Measurements from ENCODE around the gene CREB3L2.

CREB3L2 gene

DNA sequence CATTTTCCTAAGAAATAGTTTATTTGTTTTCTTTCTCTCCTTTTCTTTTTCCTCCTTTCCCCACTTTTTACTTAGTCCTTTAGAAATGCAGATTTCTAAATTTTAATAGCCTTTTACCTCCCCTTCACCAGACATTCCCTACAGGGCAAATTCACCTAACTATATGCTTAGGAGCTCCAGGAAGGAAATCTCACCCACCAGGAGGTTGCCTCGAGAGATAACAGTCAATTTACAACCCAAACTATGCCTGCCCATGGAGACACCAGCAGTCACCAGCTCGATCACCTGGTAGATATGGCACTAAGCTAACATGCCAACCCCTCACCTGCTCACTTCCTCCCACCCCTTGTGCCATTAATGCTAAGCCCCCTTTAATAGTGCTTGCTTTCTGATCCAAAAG lies 25.2 kb upstream of the CREB3L2 start:
- H3K27ac ChIP-seq (replicated peaks): no peak overlapping the region

DNA sequence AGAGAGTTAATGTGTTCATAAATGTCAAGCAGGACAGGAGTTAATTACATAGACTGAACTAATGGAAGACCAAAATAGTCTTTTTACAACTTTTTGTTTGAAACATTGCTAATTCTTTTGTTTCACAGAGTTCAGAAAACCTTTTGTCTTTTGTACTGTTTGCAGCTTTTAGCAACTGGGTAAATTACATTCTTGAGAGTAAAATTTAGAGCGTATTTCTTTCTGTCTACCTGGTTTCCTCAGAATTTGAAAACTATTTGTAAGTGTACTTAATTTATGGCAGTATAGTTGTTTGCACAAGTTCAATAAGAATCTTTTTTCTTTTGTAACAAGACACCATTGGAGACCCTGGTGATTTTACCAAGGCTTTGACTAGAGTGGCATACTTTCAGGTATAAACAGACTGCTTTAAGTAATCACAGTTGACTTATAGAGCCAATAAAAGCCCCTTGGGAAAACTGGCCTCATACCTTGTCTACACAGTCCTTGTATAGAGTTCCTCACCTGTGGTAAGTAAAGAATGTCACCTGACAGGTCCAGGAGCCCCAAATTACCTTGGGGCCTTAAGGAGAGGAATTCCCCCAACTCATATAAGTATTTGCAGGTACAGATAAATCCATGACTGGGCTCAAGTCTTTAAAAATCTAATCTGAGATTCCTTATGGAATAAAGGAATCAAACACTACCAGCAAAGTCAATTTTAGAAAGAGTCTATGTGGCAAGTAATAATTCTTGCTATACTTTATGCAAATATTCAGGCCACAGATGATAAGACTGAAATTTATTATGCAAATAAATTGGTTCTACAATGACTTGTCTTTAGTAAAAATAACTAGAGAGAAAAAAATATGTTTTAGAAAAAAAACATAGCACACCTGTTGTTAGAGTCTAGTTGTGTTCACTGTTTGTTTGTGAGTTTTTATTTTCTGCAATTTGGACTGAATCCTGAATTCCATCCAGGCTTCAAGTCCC lies 23.6 kb upstream of the CREB3L2 start:
- no peak for DNase-seq (ENCODE audit: low read depth in 1 of 2, low spot score in 1 of 2)
- Histone ChIP-seq H3K27me3 (ENCODE audit: insufficient read depth, poor library complexity, severe bottlenecking) (no peaks in the 10 kb centered on the region), H3K4me3 (replicated peaks; ENCODE audit: insufficient read depth, low read length) (no peak overlapping the region), H3K27ac (replicated peaks) (no peak overlapping the region)
- TF ChIP-seq GABPA (IDR thresholded peaks at IDR 0.05; ENCODE audit: low read depth) (no peak), POLR2AphosphoS5 (IDR thresholded peaks at IDR 0.05; ENCODE audit: low read depth) (no peak), SPI1 (IDR thresholded peaks at IDR 0.05; ENCODE audit: borderline replicate concordance, low read depth) (no peak)
- TF ChIP-seq, protein P1, sequence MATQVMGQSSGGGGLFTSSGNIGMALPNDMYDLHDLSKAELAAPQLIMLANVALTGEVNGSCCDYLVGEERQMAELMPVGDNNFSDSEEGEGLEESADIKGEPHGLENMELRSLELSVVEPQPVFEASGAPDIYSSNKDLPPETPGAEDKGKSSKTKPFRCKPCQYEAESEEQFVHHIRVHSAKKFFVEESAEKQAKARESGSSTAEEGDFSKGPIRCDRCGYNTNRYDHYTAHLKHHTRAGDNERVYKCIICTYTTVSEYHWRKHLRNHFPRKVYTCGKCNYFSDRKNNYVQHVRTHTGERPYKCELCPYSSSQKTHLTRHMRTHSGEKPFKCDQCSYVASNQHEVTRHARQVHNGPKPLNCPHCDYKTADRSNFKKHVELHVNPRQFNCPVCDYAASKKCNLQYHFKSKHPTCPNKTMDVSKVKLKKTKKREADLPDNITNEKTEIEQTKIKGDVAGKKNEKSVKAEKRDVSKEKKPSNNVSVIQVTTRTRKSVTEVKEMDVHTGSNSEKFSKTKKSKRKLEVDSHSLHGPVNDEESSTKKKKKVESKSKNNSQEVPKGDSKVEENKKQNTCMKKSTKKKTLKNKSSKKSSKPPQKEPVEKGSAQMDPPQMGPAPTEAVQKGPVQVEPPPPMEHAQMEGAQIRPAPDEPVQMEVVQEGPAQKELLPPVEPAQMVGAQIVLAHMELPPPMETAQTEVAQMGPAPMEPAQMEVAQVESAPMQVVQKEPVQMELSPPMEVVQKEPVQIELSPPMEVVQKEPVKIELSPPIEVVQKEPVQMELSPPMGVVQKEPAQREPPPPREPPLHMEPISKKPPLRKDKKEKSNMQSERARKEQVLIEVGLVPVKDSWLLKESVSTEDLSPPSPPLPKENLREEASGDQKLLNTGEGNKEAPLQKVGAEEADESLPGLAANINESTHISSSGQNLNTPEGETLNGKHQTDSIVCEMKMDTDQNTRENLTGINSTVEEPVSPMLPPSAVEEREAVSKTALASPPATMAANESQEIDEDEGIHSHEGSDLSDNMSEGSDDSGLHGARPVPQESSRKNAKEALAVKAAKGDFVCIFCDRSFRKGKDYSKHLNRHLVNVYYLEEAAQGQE (IDR thresholded peaks at IDR 0.05; ENCODE audit: insufficient replicate concordance, low read depth): no peak
- TF ChIP-seq, protein P2, sequence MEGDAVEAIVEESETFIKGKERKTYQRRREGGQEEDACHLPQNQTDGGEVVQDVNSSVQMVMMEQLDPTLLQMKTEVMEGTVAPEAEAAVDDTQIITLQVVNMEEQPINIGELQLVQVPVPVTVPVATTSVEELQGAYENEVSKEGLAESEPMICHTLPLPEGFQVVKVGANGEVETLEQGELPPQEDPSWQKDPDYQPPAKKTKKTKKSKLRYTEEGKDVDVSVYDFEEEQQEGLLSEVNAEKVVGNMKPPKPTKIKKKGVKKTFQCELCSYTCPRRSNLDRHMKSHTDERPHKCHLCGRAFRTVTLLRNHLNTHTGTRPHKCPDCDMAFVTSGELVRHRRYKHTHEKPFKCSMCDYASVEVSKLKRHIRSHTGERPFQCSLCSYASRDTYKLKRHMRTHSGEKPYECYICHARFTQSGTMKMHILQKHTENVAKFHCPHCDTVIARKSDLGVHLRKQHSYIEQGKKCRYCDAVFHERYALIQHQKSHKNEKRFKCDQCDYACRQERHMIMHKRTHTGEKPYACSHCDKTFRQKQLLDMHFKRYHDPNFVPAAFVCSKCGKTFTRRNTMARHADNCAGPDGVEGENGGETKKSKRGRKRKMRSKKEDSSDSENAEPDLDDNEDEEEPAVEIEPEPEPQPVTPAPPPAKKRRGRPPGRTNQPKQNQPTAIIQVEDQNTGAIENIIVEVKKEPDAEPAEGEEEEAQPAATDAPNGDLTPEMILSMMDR (IDR thresholded peaks at IDR 0.05; ENCODE audit: insufficient read depth, low read length): no peak

More for the DNA sequence above, 25.2 kb upstream of the CREB3L2 start:
- Histone ChIP-seq H3K4me3 (replicated peaks; ENCODE audit: insufficient read depth, low read length) (no peak overlapping the region), H3K27me3 (ENCODE audit: insufficient read depth, poor library complexity, severe bottlenecking) (no peaks in the 10 kb centered on the region)
- TF ChIP-seq, protein P1 (IDR thresholded peaks at IDR 0.05; ENCODE audit: insufficient replicate concordance, low read depth): no peak
- no peak for TF ChIP-seq SPI1 (IDR thresholded peaks at IDR 0.05; ENCODE audit: borderline replicate concordance, low read depth)
- no peak for TF ChIP-seq POLR2AphosphoS5 (IDR thresholded peaks at IDR 0.05; ENCODE audit: low read depth)
- DNase-seq (ENCODE audit: low read depth in 1 of 2, low spot score in 1 of 2): no peak

GRCh38 chr7:138024765-138025164 lies 22.9 kb upstream of the CREB3L2 start:
- TF ChIP-seq, protein P2 (IDR thresholded peaks at IDR 0.05; ENCODE audit: insufficient read depth, low read length): no peak
- TF ChIP-seq GABPA (IDR thresholded peaks at IDR 0.05; ENCODE audit: low read depth) (no peak), POLR2AphosphoS5 (IDR thresholded peaks at IDR 0.05; ENCODE audit: low read depth) (no peak), SPI1 (IDR thresholded peaks at IDR 0.05; ENCODE audit: borderline replicate concordance, low read depth) (no peak)
- TF ChIP-seq, protein P1 (IDR thresholded peaks at IDR 0.05; ENCODE audit: insufficient replicate concordance, low read depth): no peak
- DNase-seq (ENCODE audit: low read depth in 1 of 2, low spot score in 1 of 2): no peak
- H3K4me3 ChIP-seq (replicated peaks; ENCODE audit: insufficient read depth, low read length): no peak overlapping the region
- H3K27ac ChIP-seq (replicated peaks): no peak overlapping the region
- H3K27me3 ChIP-seq (ENCODE audit: insufficient read depth, poor library complexity, severe bottlenecking): no peaks in the 10 kb centered on the region

Data from HL-60 (cell line).